B cell (primary cell): ENCODE measurements around the gene FGFR3. TPM values are rescaled to one million over a fixed set of nuclear protein-coding genes. Genes with fewer than 3 reads are reported as not detected.

Experiments
- ATAC-seq: fragments of 200-7000 bp; cut with Tn5 transposase; one replicate; pipeline ENCODE4 v1.10.0; 2021; ENCODE audit warnings: low read depth, mild to moderate bottlenecking, moderate number of reproducible peaks, moderate library complexity
- CTCF ChIA-PET: fragments of 350-600 bp; sonication (Branson Sonifier 250); formaldehyde crosslinking; loops from one replicate; lab custom pipeline; 2021; ENCODE audit warnings: antibody characterized with exemption, inconsistent platforms; lab: Charles Lee
- POLR2A ChIA-PET: fragments of 350-600 bp; sonication (Branson Sonifier 250); formaldehyde crosslinking; loops from one replicate; lab custom pipeline; 2021; ENCODE audit warnings: antibody characterized with exemption; lab: Charles Lee
- DNase-seq: peaks from one replicate; pipeline ENCODE4 v3.0.0; 2013
- H2AFZ ChIP-seq: 2 replicates; pipeline ENCODE4 v1.6.1; 2012; ENCODE audit warnings: mild to moderate bottlenecking, low read depth, low read length; ENCODE audit not compliant: insufficient read depth, poor library complexity, severe bottlenecking
- H3K27ac ChIP-seq, 2 donors: 1 replicate in 1 of 2; 2 replicates in 1 of 2; pipeline ENCODE4 v1.5.1; 2012 to 2013; ENCODE audit warnings: low read length in 2 of 2, mild to moderate bottlenecking in 2 of 2, moderate library complexity in 1 of 2
- H3K27me3 ChIP-seq, 4 experiments: fragments of 200-600 bp in 1 of 4; sonication (generic) in 1 of 4; replicated peaks in 1 of 4; 1 replicate in 2 of 4; 2 replicates in 2 of 4; pipeline versions ENCODE4 v1.6.1 to v1.7.0; 2013 to 2016; ENCODE audit warnings: low read length in 3 of 4, mild to moderate bottlenecking in 2 of 4, mixed read lengths in 1 of 4, moderate library complexity in 1 of 4; ENCODE audit not compliant: insufficient read depth in 4 of 4, control insufficient read depth in 3 of 4; ENCODE audit errors: control extremely low read depth in 1 of 4
- H3K36me3 ChIP-seq, 2 experiments: replicated peaks in 1 of 2; 1 replicate in 1 of 2; 2 replicates in 1 of 2; pipeline versions ENCODE4 v1.6.1 to v1.7.1; 2013; ENCODE audit warnings: low read length in 1 of 2; ENCODE audit not compliant: insufficient read depth in 2 of 2, control insufficient read depth in 1 of 2; ENCODE audit errors: control extremely low read depth in 1 of 2, extremely low read depth in 1 of 2
- H3K4me1 ChIP-seq, 2 donors: fragments of 200-600 bp in 1 of 2; sonication (generic) in 1 of 2; 1 replicate in 1 of 2; 2 replicates in 1 of 2; pipeline versions ENCODE4 v1.5.1 to v1.6.1; 2013 to 2017; ENCODE audit warnings: low read length in 2 of 2; ENCODE audit not compliant: control insufficient read depth in 2 of 2, insufficient read depth in 2 of 2
- H3K4me2 ChIP-seq: replicated peaks from 2 replicates; pipeline ENCODE3; 2012; ENCODE audit warnings: mild to moderate bottlenecking, low read depth, low read length; ENCODE audit not compliant: poor library complexity, severe bottlenecking
- H3K4me3 ChIP-seq, 5 experiments: fragments of 200-600 bp in 1 of 5; sonication (generic) in 1 of 5; 1 replicate in 3 of 5; 2 replicates in 2 of 5; pipeline versions ENCODE4 v1.5.1 to v1.7.0; 2011 to 2016; ENCODE audit warnings: low read length in 4 of 5, mild to moderate bottlenecking in 4 of 5, low read depth in 2 of 5, control low read depth in 1 of 5, moderate library complexity in 1 of 5; ENCODE audit not compliant: insufficient read depth in 1 of 5; ENCODE audit errors: control extremely low read depth in 1 of 5, extremely low read depth in 1 of 5
- H3K79me2 ChIP-seq: fragments of 200-600 bp; sonication (generic); one replicate; pipeline ENCODE4 v1.6.0; 2016; ENCODE audit warnings: low read length; ENCODE audit not compliant: control insufficient read depth, insufficient read depth
- H3K9ac ChIP-seq: fragments of 200-600 bp; sonication (generic); 2 replicates; pipeline ENCODE4 v1.6.1; 2017; ENCODE audit warnings: mild to moderate bottlenecking, low read length, moderate library complexity
- H3K9me3 ChIP-seq, 3 donors: one replicate each; pipeline versions ENCODE4 v1.6.1 to v1.7.1; 2013; ENCODE audit warnings: low read length in 2 of 3; ENCODE audit not compliant: control insufficient read depth in 2 of 3, insufficient read depth in 1 of 3; ENCODE audit errors: control extremely low read depth in 1 of 3
- H4K20me1 ChIP-seq: 2 replicates; pipeline ENCODE4 v1.6.0; 2012; ENCODE audit warnings: mild to moderate bottlenecking, low read length; ENCODE audit not compliant: insufficient read depth, control insufficient read depth, poor library complexity, severe bottlenecking
- H3K27ac Mint-ChIP-seq: one replicate; pipeline ENCODE4 v1.8.0; 2021; ENCODE audit warnings: mixed read lengths
- H3K27me3 Mint-ChIP-seq: one replicate; pipeline ENCODE4 v1.8.0; 2021; ENCODE audit warnings: mixed read lengths
- H3K4me1 Mint-ChIP-seq: one replicate; pipeline ENCODE4 v1.8.0; 2021; ENCODE audit warnings: mixed read lengths
- H3K4me3 Mint-ChIP-seq: one replicate; pipeline ENCODE4 v1.8.0; 2021; ENCODE audit warnings: mixed read lengths
- H3K9me3 Mint-ChIP-seq: one replicate; pipeline ENCODE4 v1.8.0; 2022; ENCODE audit warnings: mixed read lengths; ENCODE audit not compliant: insufficient read depth
- CTCF ChIP-seq: fragments of 200-600 bp; IDR thresholded peaks from one replicate; pipeline ENCODE4 v1.8.0; 2022; ENCODE audit warnings: antibody characterized with exemption, mild to moderate bottlenecking
- EZH2 ChIP-seq: IDR thresholded peaks from 2 replicates; pipeline ENCODE4 v1.6.1; 2012; ENCODE audit warnings: borderline replicate concordance, low read depth, mild to moderate bottlenecking, moderate library complexity, low read length; ENCODE audit not compliant: insufficient read depth, poor library complexity, severe bottlenecking
- WGBS: methylation state at CpG from one replicate; pipeline ENCODE4 v1.1.5; 2013; ENCODE audit warnings: missing lambda C conversion rate; ENCODE audit not compliant: insufficient coverage; 5-methylcytosine and 5-hydroxymethylcytosine counted together
- intact Hi-C: fragments of 100-400 bp; cut with micrococcal nuclease; formaldehyde crosslinking; loops from one replicate; pipeline ENCODE4 v1.10.0; 2022
- polyA plus RNA-seq: library from polyadenylated mRNA; depleted of rRNA; stranded (reverse); fragments of >200 nt; gene quantifications from 2 replicates; pipeline ENCODE4 v1.2.3, GENCODE V29; 2012
- total RNA-seq, 2 donors: library from RNA; stranded (reverse); fragments of 120-200 nt in 1 of 2; gene quantifications; 1 replicate in 1 of 2; 2 replicates in 1 of 2; pipeline versions ENCODE4 v1.2.3 to v1.2.4, GENCODE V29; 2013 to 2022

Gene FGFR3
- total and polyA plus RNA-seq, 2 donors (not counting 1 experiment from before 2014, with no cell fraction given), result not detected

- no peak for ATAC-seq
- Histone ChIP-seq H3K36me3 (peaks cover 0 to 61% of the 10 kb centered on the region in 2 experiments), H3K27me3 (no peaks in the 10 kb centered on the region), H3K4me3 (no peak overlapping the region), H3K9ac (no peak overlapping the region), H3K4me2 (no peak overlapping the region), H4K20me1 (peaks cover 7% of the 10 kb centered on the region), H3K4me1 (peaks cover 16 to 22% of the 10 kb centered on the region in 2 donors), H3K79me2 (peaks cover 21% of the 10 kb centered on the region), H2AFZ (no peak overlapping the region), H3K9me3 (no peaks in the 10 kb centered on the region), H3K27ac (no peak overlapping the region)
- CTCF ChIA-PET, result no interaction called here
- no peaks in the 10 kb centered on the region for H3K9me3 Mint-ChIP-seq
- no peak overlapping the region for H3K27ac Mint-ChIP-seq
- intact Hi-C loops, result no loop called here
- POLR2A ChIA-PET, result no interaction called here
- peaks cover 23% of the 10 kb centered on the region for H3K4me1 Mint-ChIP-seq
- no peak for DNase-seq
- TF ChIP-seq EZH2, result no peak
- TF ChIP-seq CTCF, result no peak
- WGBS, result 100% methylated on average over 5 of the region's 7 CpGs
- no peak overlapping the region for H3K4me3 Mint-ChIP-seq
- H3K27me3 Mint-ChIP-seq, result no peaks in the 10 kb centered on the region
Measured at GRCh38 chr4:1836650-1837049, 43.6 kb downstream of the FGFR3 start.

- H3K27me3 ChIP-seq, result no peaks in the 10 kb centered on the region
- WGBS, result 97% methylated on average over 9 of the region's 10 CpGs
- H3K4me3 ChIP-seq, result no peak overlapping the region
- ChIA-PET CTCF (no interaction called here), POLR2A (no interaction called here)
- intact Hi-C loops, result no loop called here
- H3K9me3 ChIP-seq, result no peaks in the 10 kb centered on the region
- peaks cover 22% of the 10 kb centered on the region for H3K4me1 Mint-ChIP-seq
- no peak overlapping the region for H3K27ac ChIP-seq
- no peak overlapping the region for H3K4me3 Mint-ChIP-seq
- no peak overlapping the region for H3K27ac Mint-ChIP-seq
- H3K36me3 ChIP-seq, result peaks cover 0 to 62% of the 10 kb centered on the region in 2 experiments
- peaks cover 16 to 22% of the 10 kb centered on the region in 2 donors for H3K4me1 ChIP-seq
- H3K27me3 Mint-ChIP-seq, result no peaks in the 10 kb centered on the region
- TF ChIP-seq EZH2, result no peak
- no peak for TF ChIP-seq CTCF
- no peak overlapping the region for H3K4me2 ChIP-seq
- peaks cover 11% of the 10 kb centered on the region for H4K20me1 ChIP-seq
- H3K79me2 ChIP-seq, result peaks cover 25% of the 10 kb centered on the region
- DNase-seq (no peak), ATAC-seq (no peak)
- no peak overlapping the region for H2AFZ ChIP-seq
- H3K9me3 Mint-ChIP-seq, result no peaks in the 10 kb centered on the region
- no peak overlapping the region for H3K9ac ChIP-seq
Measured at GRCh38 chr4:1837069-1837468, 44.0 kb downstream of the FGFR3 start.
